Measurements from ENCODE around the gene CXCL1.

Gene CXCL1

DNA sequence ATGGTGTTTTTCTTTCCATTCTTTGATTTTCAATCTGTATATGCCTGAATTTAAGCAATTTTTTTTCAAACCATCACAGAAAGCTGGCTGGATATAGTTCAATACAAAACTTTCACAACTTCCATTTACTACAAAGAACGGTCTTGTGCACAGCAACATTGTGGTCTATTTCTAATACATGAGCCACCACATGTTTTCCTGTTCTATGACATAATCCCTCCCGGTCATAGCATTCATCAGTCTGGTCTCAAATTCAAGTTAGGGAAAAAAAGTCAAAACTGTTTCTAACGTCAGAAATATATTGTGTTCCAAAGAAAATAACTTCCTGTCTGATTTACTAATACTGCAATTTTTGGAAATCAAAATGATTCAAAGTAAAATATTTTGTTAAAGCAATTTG is 40.2 kb upstream of the CXCL1 start:
- no peak for TF ChIP-seq CTCF (IDR thresholded peaks at IDR 0.05; ENCODE audit: insufficient read depth, low read length, poor library complexity, severe bottlenecking)
- Histone ChIP-seq H3K36me3 (ENCODE audit: control insufficient read depth, insufficient read depth, low read length) (no peaks in the 10 kb centered on the region), H3K4me3 (replicated peaks; ENCODE audit: low read depth, low read length) (no peak overlapping the region), H3K27me3 (replicated peaks; ENCODE audit: control insufficient read depth, insufficient read depth, low read length) (no peaks in the 10 kb centered on the region)
- DNase-seq (ENCODE audit: extremely low read depth, insufficient read length): no peak

DNA sequence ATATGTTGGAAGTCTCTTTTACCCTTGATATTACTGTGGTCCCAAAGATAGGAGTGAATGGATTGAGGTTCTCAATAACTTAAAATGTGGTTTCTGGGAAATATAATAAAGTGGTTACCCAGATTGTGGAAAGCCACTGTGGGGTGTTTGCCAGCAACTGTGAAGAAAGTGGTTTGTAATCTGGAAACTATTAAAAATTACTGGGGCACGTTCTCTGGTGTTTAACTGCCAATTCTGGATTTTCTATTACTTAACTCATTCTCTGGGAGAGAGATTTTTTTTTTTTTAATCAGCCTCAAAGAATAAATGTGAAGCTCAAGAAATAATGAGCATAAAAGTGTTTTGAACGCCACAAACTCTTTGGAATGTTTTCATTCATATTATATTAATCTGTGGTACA is 37.6 kb upstream of the CXCL1 start:
- no peak for TF ChIP-seq CTCF (IDR thresholded peaks at IDR 0.05; ENCODE audit: insufficient read depth, low read length, poor library complexity, severe bottlenecking)
- no peak for DNase-seq (ENCODE audit: extremely low read depth, insufficient read length)
- H3K36me3 ChIP-seq (ENCODE audit: control insufficient read depth, insufficient read depth, low read length): no peaks in the 10 kb centered on the region
- H3K27me3 ChIP-seq (replicated peaks; ENCODE audit: control insufficient read depth, insufficient read depth, low read length): no peaks in the 10 kb centered on the region
- H3K4me3 ChIP-seq (replicated peaks; ENCODE audit: low read depth, low read length): no peak overlapping the region

- H3K4me3 ChIP-seq (replicated peaks; ENCODE audit: low read depth, low read length): no peak overlapping the region
- no peaks in the 10 kb centered on the region for H3K36me3 ChIP-seq (ENCODE audit: control insufficient read depth, insufficient read depth, low read length)
- no peak for TF ChIP-seq CTCF (IDR thresholded peaks at IDR 0.05; ENCODE audit: insufficient read depth, low read length, poor library complexity, severe bottlenecking)
- no peak for DNase-seq (ENCODE audit: extremely low read depth, insufficient read length)
- H3K27me3 ChIP-seq (replicated peaks; ENCODE audit: control insufficient read depth, insufficient read depth, low read length): no peaks in the 10 kb centered on the region
Measured at GRCh38 chr4:73832651-73833237, 36.4 kb upstream of the CXCL1 start.

DNA sequence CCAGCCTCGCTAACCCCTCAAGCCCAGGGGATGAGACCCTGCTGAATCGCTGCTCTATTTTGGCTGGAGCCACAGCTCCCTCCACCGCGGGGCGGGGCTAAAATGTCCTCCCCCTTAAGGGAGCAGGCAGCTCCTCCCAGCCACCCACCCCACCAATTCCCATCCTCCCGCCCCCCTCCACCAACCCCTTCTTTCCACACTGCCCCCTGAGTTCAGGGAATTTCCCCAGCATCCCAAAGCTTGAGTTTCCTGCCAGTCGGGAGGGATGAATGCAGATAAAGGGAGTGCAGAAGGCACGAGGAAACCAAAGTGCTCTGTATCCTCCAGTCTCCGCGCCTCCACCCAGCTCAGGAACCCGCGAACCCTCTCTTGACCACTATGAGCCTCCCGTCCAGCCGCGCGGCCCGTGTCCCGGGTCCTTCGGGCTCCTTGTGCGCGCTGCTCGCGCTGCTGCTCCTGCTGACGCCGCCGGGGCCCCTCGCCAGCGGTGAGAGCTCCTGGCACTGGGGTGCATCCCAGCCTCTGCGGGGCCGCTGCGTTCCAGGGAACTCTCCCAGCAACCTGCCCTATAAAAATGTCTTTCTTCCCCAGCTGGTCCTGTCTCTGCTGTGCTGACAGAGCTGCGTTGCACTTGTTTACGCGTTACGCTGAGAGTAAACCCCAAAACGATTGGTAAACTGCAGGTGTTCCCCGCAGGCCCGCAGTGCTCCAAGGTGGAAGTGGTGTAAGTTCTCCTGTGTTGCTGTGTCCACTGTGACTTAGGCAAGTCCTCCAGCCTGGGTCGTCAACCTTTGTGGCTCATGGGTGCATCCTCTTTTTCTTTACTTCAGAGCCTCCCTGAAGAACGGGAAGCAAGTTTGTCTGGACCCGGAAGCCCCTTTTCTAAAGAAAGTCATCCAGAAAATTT is 32.6 kb upstream of the CXCL1 start, which contains the start of gene CXCL6:
CXCL6 (plus strand) TSS at position 306 of the 907 bp plus-strand sequence; CDS start at position 379, 73 bp downstream.
- H3K4me3 ChIP-seq (replicated peaks; ENCODE audit: low read depth, low read length): no peak within 1 kb of the TSS
- no peak for DNase-seq (ENCODE audit: extremely low read depth, insufficient read length)
- H3K36me3 ChIP-seq (ENCODE audit: control insufficient read depth, insufficient read depth, low read length): no peaks in the 10 kb centered on the region
- TF ChIP-seq CTCF (IDR thresholded peaks at IDR 0.05; ENCODE audit: insufficient read depth, low read length, poor library complexity, severe bottlenecking): no peak
- no peaks in the 10 kb centered on the region for H3K27me3 ChIP-seq (replicated peaks; ENCODE audit: control insufficient read depth, insufficient read depth, low read length)

GRCh38 chr4:73839071-73839470 is 30.1 kb upstream of the CXCL1 start:
- DNase-seq (ENCODE audit: extremely low read depth, insufficient read length): no peak
- TF ChIP-seq CTCF (IDR thresholded peaks at IDR 0.05; ENCODE audit: insufficient read depth, low read length, poor library complexity, severe bottlenecking): no peak
- H3K36me3 ChIP-seq (ENCODE audit: control insufficient read depth, insufficient read depth, low read length): no peaks in the 10 kb centered on the region
- H3K4me3 ChIP-seq (replicated peaks; ENCODE audit: low read depth, low read length): no peak overlapping the region
- no peaks in the 10 kb centered on the region for H3K27me3 ChIP-seq (replicated peaks; ENCODE audit: control insufficient read depth, insufficient read depth, low read length)
